DND-41 (cell line): ENCODE results near the gene TTYH3.

Source experiments
- ATAC-seq: fragments of 200-7000 bp; cut with Tn5 transposase; 3 replicates; pipeline ENCODE4 v1.9.1; 2021; ENCODE audit warnings: low read depth; ENCODE audit not compliant: insufficient read depth
- DNase-seq: peaks from one replicate; pipeline ENCODE4 v3.0.0-alpha.2; 2020
- H2AFZ ChIP-seq: 2 replicates; pipeline ENCODE4 v1.6.0; 2012; ENCODE audit warnings: low read depth, low read length
- H3K27ac ChIP-seq: 2 replicates; pipeline ENCODE4 v1.5.1; 2012; ENCODE audit warnings: low read length, inconsistent platforms
- H3K27me3 ChIP-seq: fragments of 200-600 bp; sonication (generic); 2 replicates; pipeline ENCODE4 v1.6.0; 2012; ENCODE audit warnings: low read length, mild to moderate bottlenecking, inconsistent platforms; ENCODE audit not compliant: insufficient read depth, poor library complexity
- H3K36me3 ChIP-seq: 2 replicates; pipeline ENCODE4 v1.5.1; 2012; ENCODE audit warnings: low read length, inconsistent platforms; ENCODE audit not compliant: insufficient read depth
- H3K4me1 ChIP-seq: 2 replicates; pipeline ENCODE4 v1.5.1; 2012; ENCODE audit warnings: mild to moderate bottlenecking, low read length; ENCODE audit not compliant: insufficient read depth
- H3K4me2 ChIP-seq: 2 replicates; pipeline ENCODE4 v1.6.0; 2012; ENCODE audit warnings: mild to moderate bottlenecking, moderate library complexity, low read length, inconsistent platforms; ENCODE audit not compliant: insufficient read depth
- H3K4me3 ChIP-seq, 2 experiments: fragments of 200-600 bp in 1 of 2; shearing (Covaris generic) in 1 of 2; 2 replicates each; pipeline ENCODE4 v1.5.1; 2012 to 2016; ENCODE audit warnings: inconsistent platforms in 2 of 2, low read length in 2 of 2, mild to moderate bottlenecking in 2 of 2, low read depth in 1 of 2, moderate library complexity in 1 of 2
- H3K79me2 ChIP-seq: 2 replicates; pipeline ENCODE4 v1.6.0; 2012; ENCODE audit warnings: low read length, inconsistent platforms; ENCODE audit not compliant: insufficient read depth
- H3K9ac ChIP-seq: 2 replicates; pipeline ENCODE4 v1.6.0; 2012; ENCODE audit warnings: low read depth, mild to moderate bottlenecking, inconsistent platforms, low read length, moderate library complexity
- H3K9me3 ChIP-seq: 2 replicates; pipeline ENCODE4 v1.5.1; 2012; ENCODE audit warnings: low read length, moderate library complexity, mild to moderate bottlenecking, inconsistent platforms; ENCODE audit not compliant: insufficient read depth, severe bottlenecking
- H4K20me1 ChIP-seq: 2 replicates; pipeline ENCODE4 v1.6.0; 2012; ENCODE audit warnings: low read length; ENCODE audit not compliant: insufficient read depth
- CTCF ChIP-seq: IDR thresholded peaks from 2 replicates; pipeline ENCODE4 v1.5.1; 2012; ENCODE audit warnings: borderline replicate concordance, low read length, moderate library complexity, mild to moderate bottlenecking; ENCODE audit not compliant: poor library complexity, severe bottlenecking; ENCODE audit errors: extremely low read depth
- EZH2 ChIP-seq: IDR thresholded peaks from 3 replicates; pipeline ENCODE4 v1.6.1; 2012; ENCODE audit warnings: borderline replicate concordance, low read depth, mild to moderate bottlenecking, moderate library complexity, low read length, inconsistent platforms; ENCODE audit not compliant: severe bottlenecking

The TTYH3 gene

GRCh38 chr7:2640846-2641316 is 9.1 kb downstream of the TTYH3 start:
- no peak overlapping the region for H3K9ac ChIP-seq
- H3K4me1 ChIP-seq, result peaks cover 28% of the 10 kb centered on the region
- no peak overlapping the region for H3K27ac ChIP-seq
- peaks cover 91% of the 10 kb centered on the region for H4K20me1 ChIP-seq
- no peak for DNase-seq
- no peak overlapping the region for H2AFZ ChIP-seq
- H3K79me2 ChIP-seq, result peaks cover 92% of the 10 kb centered on the region
- no peak overlapping the region for H3K4me3 ChIP-seq
- H3K27me3 ChIP-seq, result no peaks in the 10 kb centered on the region
- peaks cover 46% of the 10 kb centered on the region for H3K36me3 ChIP-seq
- no peak for ATAC-seq
- TF ChIP-seq EZH2 (no peak), CTCF (no peak)
- no peaks in the 10 kb centered on the region for H3K9me3 ChIP-seq
- H3K4me2 ChIP-seq, result no peak overlapping the region

- Histone ChIP-seq H2AFZ (no peak overlapping the region), H3K27me3 (no peaks in the 10 kb centered on the region), H3K79me2 (peaks cover 90% of the 10 kb centered on the region), H3K9ac (no peak overlapping the region), H3K4me2 (no peak overlapping the region), H4K20me1 (peaks cover 90% of the 10 kb centered on the region), H3K9me3 (no peaks in the 10 kb centered on the region), H3K4me1 (peaks cover 28% of the 10 kb centered on the region), H3K36me3 (peaks cover 44% of the 10 kb centered on the region), H3K4me3 (no peak overlapping the region), H3K27ac (no peak overlapping the region)
- no peak for DNase-seq
- no peak for ATAC-seq
- TF ChIP-seq EZH2 (no peak), CTCF (no peak)
Observed at GRCh38 chr7:2641406-2642393, 9.9 kb downstream of the TTYH3 start.

GRCh38 chr7:2643386-2644219 is 11.8 kb downstream of the TTYH3 start:
- H3K79me2 ChIP-seq, result peaks cover 72% of the 10 kb centered on the region
- H3K4me2 ChIP-seq, result 0 out of 2 replicates have a peak overlapping the region, but pooled peaks have one; percentile 49
- peaks cover 53% of the 10 kb centered on the region for H3K36me3 ChIP-seq
- no peak overlapping the region for H3K9ac ChIP-seq
- ATAC-seq (no peak), DNase-seq (peak; percentile 26)
- no peaks in the 10 kb centered on the region for H3K27me3 ChIP-seq
- H4K20me1 ChIP-seq, result peaks cover 89% of the 10 kb centered on the region
- no peaks in the 10 kb centered on the region for H3K9me3 ChIP-seq
- H3K27ac ChIP-seq, result peak overlapping the region; percentile 73; the same call in 1 of the 2 replicates
- TF ChIP-seq CTCF (peak; percentile 48), EZH2 (no peak)
- no peak overlapping the region for H2AFZ ChIP-seq
- peaks cover 28% of the 10 kb centered on the region for H3K4me1 ChIP-seq
- H3K4me3 ChIP-seq, result no peak overlapping the region
